Neural cell (in vitro differentiated cells): Measurements from ENCODE around the gene TMEM128.

ENCODE experiments used
- CTCF ChIP-seq: fragments of 450-650 bp; IDR thresholded peaks from 2 replicates; pipeline ENCODE4 v1.5.1; 2014; ENCODE audit warnings: antibody characterized with exemption, mild to moderate bottlenecking, moderate library complexity; ENCODE audit not compliant: poor library complexity, severe bottlenecking
- EP300 ChIP-seq: fragments of 450-650 bp; conservative IDR thresholded peaks from 2 replicates; pipeline ENCODE4 v1.6.1; 2014; ENCODE audit warnings: antibody characterized with exemption, mild to moderate bottlenecking, moderate library complexity; ENCODE audit not compliant: poor library complexity, severe bottlenecking
- EZH2 ChIP-seq: fragments of 200-600, 300-800 bp; shearing (Covaris generic), sonication (generic); IDR thresholded peaks from 2 replicates; pipeline ENCODE4 v1.6.1; 2014; ENCODE audit warnings: antibody characterized with exemption, low read length, borderline replicate concordance, mild to moderate bottlenecking; ENCODE audit not compliant: insufficient read depth, poor library complexity, severe bottlenecking
- MXI1 ChIP-seq: fragments of 450-650 bp; conservative IDR thresholded peaks from 2 replicates; pipeline ENCODE4 v1.6.1; 2014; ENCODE audit warnings: antibody characterized with exemption, mild to moderate bottlenecking; ENCODE audit not compliant: poor library complexity, severe bottlenecking
- POLR2AphosphoS5 ChIP-seq: IDR thresholded peaks from 2 replicates; pipeline ENCODE4 v1.6.1; 2012
- RAD21 ChIP-seq: fragments of 450-650 bp; conservative IDR thresholded peaks from 2 replicates; pipeline ENCODE4 v1.6.1; 2014; ENCODE audit warnings: antibody characterized with exemption, mild to moderate bottlenecking, moderate library complexity
- REST ChIP-seq: IDR thresholded peaks from 2 replicates; pipeline ENCODE4 v1.6.1; 2012; ENCODE audit warnings: borderline replicate concordance
- SMC3 ChIP-seq: fragments of 450-650 bp; conservative IDR thresholded peaks from 2 replicates; pipeline ENCODE4 v1.6.1; 2014; ENCODE audit warnings: antibody characterized with exemption, mild to moderate bottlenecking, moderate library complexity; ENCODE audit not compliant: poor library complexity
- TAF1 ChIP-seq: IDR thresholded peaks from 2 replicates; pipeline ENCODE4 v1.6.1; 2012; ENCODE audit warnings: low read depth

GRCh38 chr4:4200624-4201023 is 47.4 kb downstream of the TMEM128 start:
- TF ChIP-seq CTCF (no peak), REST (no peak), TAF1 (no peak), EZH2 (no peak), EP300 (no peak), POLR2AphosphoS5 (no peak), SMC3 (no peak), RAD21 (no peak), MXI1 (no peak)
